Naive thymus-derived CD4-positive, alpha-beta T cell (primary cell): ENCODE results near the gene WDR3. TPM values are rescaled to one million over a fixed set of nuclear protein-coding genes. Genes with fewer than 3 reads are reported as not detected.
"Not testable (repeated sequence)": the region's sequence is repeated elsewhere in the genome, so short reads cannot be mapped to it uniquely, and the experiment has no call there.

ENCODE experiments used
- ATAC-seq: fragments of 150-1000 bp; cut with Tn5 transposase; 2 replicates; pipeline ENCODE4 v1.10.0; 2021; ENCODE audit warnings: mild to moderate bottlenecking, moderate library complexity
- CTCF ChIA-PET: fragments of 350-600 bp; sonication (Branson Sonifier 250); formaldehyde crosslinking; loops from one replicate; lab custom pipeline; 2021; ENCODE audit warnings: antibody characterized with exemption; lab: Charles Lee
- POLR2A ChIA-PET: fragments of 350-600 bp; sonication (Branson Sonifier 250); formaldehyde crosslinking; loops from one replicate; lab custom pipeline; 2021; ENCODE audit warnings: antibody characterized with exemption, inconsistent platforms; lab: Charles Lee
- DNase-seq, 9 donors: peaks; one replicate each; pipeline versions ENCODE4 v3.0.0 to v3.0.0-alpha.2; 2020 to 2022; ENCODE audit warnings: mixed read lengths in 1 of 9
- H3K27ac ChIP-seq: one replicate; pipeline ENCODE4 v1.7.0; 2013; ENCODE audit warnings: mild to moderate bottlenecking, low read depth, low read length, moderate library complexity
- H3K27me3 ChIP-seq, 2 donors: one replicate each; pipeline ENCODE4 v1.7.0; 2013; ENCODE audit warnings: low read length in 2 of 2, mild to moderate bottlenecking in 2 of 2, moderate library complexity in 2 of 2; ENCODE audit not compliant: control insufficient read depth in 2 of 2, insufficient read depth in 2 of 2
- H3K36me3 ChIP-seq, 3 experiments: 1 replicate in 2 of 3; 2 replicates in 1 of 3; pipeline ENCODE4 v1.7.0; 2013; ENCODE audit warnings: low read length in 3 of 3, mild to moderate bottlenecking in 3 of 3, moderate library complexity in 1 of 3; ENCODE audit not compliant: insufficient read depth in 3 of 3, control insufficient read depth in 2 of 3
- H3K4me1 ChIP-seq, 2 donors: one replicate each; pipeline ENCODE4 v1.7.0; 2013; ENCODE audit warnings: low read length in 2 of 2, mild to moderate bottlenecking in 2 of 2, moderate library complexity in 1 of 2; ENCODE audit not compliant: control insufficient read depth in 2 of 2, insufficient read depth in 2 of 2
- H3K4me3 ChIP-seq: 2 replicates; pipeline ENCODE4 v1.7.0; 2013; ENCODE audit warnings: mild to moderate bottlenecking, low read length
- H3K9me3 ChIP-seq, 3 experiments: 1 replicate in 2 of 3; 2 replicates in 1 of 3; pipeline ENCODE4 v1.7.0; 2013; ENCODE audit warnings: low read length in 3 of 3; ENCODE audit not compliant: control insufficient read depth in 2 of 3
- H3K27ac Mint-ChIP-seq, 9 donors: one replicate each; pipeline ENCODE4 v1.8.0; 2020 to 2022; ENCODE audit warnings: mixed read lengths in 9 of 9, mild to moderate bottlenecking in 8 of 9, moderate library complexity in 5 of 9, inconsistent platforms in 2 of 9
- H3K27me3 Mint-ChIP-seq, 5 donors: one replicate each; pipeline ENCODE4 v1.8.0; 2021 to 2022; ENCODE audit warnings: mixed read lengths in 5 of 5, mild to moderate bottlenecking in 1 of 5
- H3K36me3 Mint-ChIP-seq, 5 donors: one replicate each; pipeline ENCODE4 v1.8.0; 2020 to 2022; ENCODE audit warnings: mixed read lengths in 5 of 5, mild to moderate bottlenecking in 3 of 5, inconsistent platforms in 1 of 5
- H3K4me1 Mint-ChIP-seq, 7 donors: one replicate each; pipeline ENCODE4 v1.8.0; 2020 to 2022; ENCODE audit warnings: mixed read lengths in 7 of 7, mild to moderate bottlenecking in 3 of 7, inconsistent platforms in 1 of 7
- H3K4me3 Mint-ChIP-seq, 10 donors: one replicate each; pipeline ENCODE4 v1.8.0; 2020 to 2022; ENCODE audit warnings: mild to moderate bottlenecking in 10 of 10, mixed read lengths in 10 of 10, moderate library complexity in 6 of 10, inconsistent platforms in 2 of 10
- H3K9me3 Mint-ChIP-seq, 11 donors: one replicate each; pipeline ENCODE4 v1.8.0; 2020 to 2022; ENCODE audit warnings: mixed read lengths in 11 of 11, mild to moderate bottlenecking in 4 of 11, inconsistent platforms in 1 of 11, moderate library complexity in 1 of 11
- intact Hi-C, 2 donors: fragments of 100-400 bp; cut with micrococcal nuclease; formaldehyde crosslinking; loops; one replicate each; pipeline ENCODE4 v1.15.1; 2023
- polyA plus RNA-seq, 2 donors: library from polyadenylated mRNA; unstranded; fragments of 300-500 nt; fragmentation: Illumina TruSeq; gene quantifications; one replicate each; pipeline ENCODE4 v1.2.3, GENCODE V29; 2021
- total RNA-seq, 6 experiments: library from RNA in 5 of 6; stranded (reverse) in 5 of 6; gene quantifications; 1 replicate in 5 of 6; 2 replicates in 1 of 6; pipeline ENCODE4 v1.2.3 and lab custom pipeline; 2021 to 2026

Gene WDR3
- total and polyA plus RNA-seq, 7 experiments from 2014 or later, result 12.2 to 53.9 (median 30.0) TPM

DNA sequence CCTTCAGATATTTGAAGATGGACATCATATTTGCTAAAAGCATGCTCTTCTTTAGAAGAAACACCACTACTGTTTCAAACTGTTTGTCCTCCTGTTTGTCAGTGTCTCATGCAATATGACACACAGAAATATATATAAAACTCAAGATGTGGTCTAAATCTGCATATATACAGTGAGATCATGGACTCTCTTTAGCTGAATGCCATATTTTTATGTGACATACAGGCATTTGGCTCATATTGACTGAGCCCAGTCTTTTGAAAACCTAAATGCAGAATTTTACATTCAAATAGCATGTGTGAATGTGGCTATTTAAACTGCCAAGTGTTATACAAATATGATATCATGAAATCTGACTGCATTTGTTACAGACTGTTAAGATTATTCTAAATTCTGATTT is 18.5 kb upstream of the WDR3 start:
- H3K4me3 ChIP-seq, result no peak overlapping the region
- peaks cover 0 to 9% (median 0%) of the 10 kb centered on the region in 11 donors for H3K9me3 Mint-ChIP-seq
- H3K27ac Mint-ChIP-seq, result no peak overlapping the region
- ATAC-seq (no peak), DNase-seq (no peak)
- ChIA-PET POLR2A (no interaction called here), CTCF (no interaction called here)
- peaks cover 21 to 71% (median 23%) of the 10 kb centered on the region in 3 experiments for H3K36me3 ChIP-seq
- no peaks in the 10 kb centered on the region for H3K4me1 ChIP-seq
- no peak overlapping the region for H3K4me3 Mint-ChIP-seq
- intact Hi-C loops, result no loop called here
- H3K27me3 ChIP-seq, result no peaks in the 10 kb centered on the region
- peaks cover 23 to 64% (median 52%) of the 10 kb centered on the region in 5 donors for H3K36me3 Mint-ChIP-seq
- H3K27ac ChIP-seq, result no peak overlapping the region
- no peaks in the 10 kb centered on the region for H3K9me3 ChIP-seq
- no peaks in the 10 kb centered on the region for H3K27me3 Mint-ChIP-seq
- H3K4me1 Mint-ChIP-seq, result peaks cover 2 to 15% (median 11%) of the 10 kb centered on the region in 7 donors

DNA sequence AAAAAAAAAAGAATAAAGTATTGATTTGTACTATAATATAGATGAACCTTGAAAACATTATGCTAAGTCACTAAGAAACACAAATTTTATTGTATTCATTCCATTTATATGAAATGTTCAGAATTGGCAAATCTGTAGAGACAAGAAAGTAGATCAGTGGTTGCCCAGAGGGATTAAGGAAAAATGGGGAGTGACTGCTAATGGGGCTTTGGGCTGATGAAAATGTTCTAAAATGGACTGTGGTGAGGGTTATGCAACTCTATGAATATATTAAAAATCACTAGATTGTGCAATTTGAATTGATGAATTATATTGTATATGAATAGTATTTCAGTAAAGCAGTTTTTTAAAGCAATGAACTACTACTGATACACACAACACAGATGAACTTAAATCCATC is 10.2 kb upstream of the WDR3 start:
- no peak overlapping the region for H3K4me3 ChIP-seq
- Mint-ChIP-seq H3K9me3 (peaks cover 0 to 7% (median 0%) of the 10 kb centered on the region in 11 donors), H3K27me3 (no peaks in the 10 kb centered on the region), H3K27ac (no peak overlapping the region), H3K4me3 (peak overlapping the region in 1 of 10 donors; percentile 21), H3K36me3 (peaks cover 18 to 52% (median 50%) of the 10 kb centered on the region in 5 donors), H3K4me1 (peaks cover 1 to 26% (median 8%) of the 10 kb centered on the region in 7 donors)
- ChIA-PET CTCF (interaction anchor here (1.2 kb wide), 1 partner anchor 23 kb away, joined by 5 read pairs; no protein-coding TSS in a partner anchor), POLR2A (no interaction called here)
- no peaks in the 10 kb centered on the region for H3K4me1 ChIP-seq
- intact Hi-C loops, result no loop called here
- no peak overlapping the region for H3K27ac ChIP-seq
- DNase-seq, result no peak
- H3K27me3 ChIP-seq, result no peaks in the 10 kb centered on the region
- H3K36me3 ChIP-seq, result peaks cover 12 to 45% (median 14%) of the 10 kb centered on the region in 3 experiments
- no peak for ATAC-seq
- no peaks in the 10 kb centered on the region for H3K9me3 ChIP-seq

DNA sequence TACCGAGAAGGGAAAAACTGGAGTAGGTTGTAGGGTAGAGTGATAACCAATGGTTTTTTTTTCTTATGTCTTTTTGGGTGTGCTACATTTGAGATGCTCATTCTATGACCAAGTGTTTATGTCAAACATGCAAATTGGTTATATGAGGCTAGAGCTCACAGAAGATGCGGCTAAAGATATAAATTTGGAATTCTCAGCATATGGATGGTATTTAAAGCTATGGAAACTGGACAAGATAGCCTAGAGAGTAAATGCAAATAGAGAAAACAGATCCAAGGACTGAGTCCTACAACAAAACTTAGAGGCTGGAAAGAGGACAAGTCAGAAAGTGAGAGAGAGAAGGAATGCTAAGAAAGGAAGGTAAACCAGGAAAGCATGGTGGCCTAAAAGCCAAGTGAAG is 7.5 kb upstream of the WDR3 start:
- Histone ChIP-seq H3K27me3 (no peaks in the 10 kb centered on the region), H3K27ac (no peak overlapping the region), H3K4me3 (no peak overlapping the region), H3K9me3 (no peaks in the 10 kb centered on the region), H3K36me3 (peaks cover 4 to 22% (median 4%) of the 10 kb centered on the region in 3 experiments), H3K4me1 (no peaks in the 10 kb centered on the region)
- ChIA-PET POLR2A (no interaction called here), CTCF (no interaction called here)
- intact Hi-C loops, result no loop called here
- Mint-ChIP-seq H3K36me3 (peaks cover 0 to 30% (median 28%) of the 10 kb centered on the region in 5 donors), H3K27me3 (no peaks in the 10 kb centered on the region), H3K9me3 (no peaks in the 10 kb centered on the region), H3K27ac (no peak overlapping the region), H3K4me1 (peaks cover 7 to 29% (median 14%) of the 10 kb centered on the region in 7 donors), H3K4me3 (no peak overlapping the region)
- no peak for DNase-seq
- ATAC-seq, result no peak

DNA sequence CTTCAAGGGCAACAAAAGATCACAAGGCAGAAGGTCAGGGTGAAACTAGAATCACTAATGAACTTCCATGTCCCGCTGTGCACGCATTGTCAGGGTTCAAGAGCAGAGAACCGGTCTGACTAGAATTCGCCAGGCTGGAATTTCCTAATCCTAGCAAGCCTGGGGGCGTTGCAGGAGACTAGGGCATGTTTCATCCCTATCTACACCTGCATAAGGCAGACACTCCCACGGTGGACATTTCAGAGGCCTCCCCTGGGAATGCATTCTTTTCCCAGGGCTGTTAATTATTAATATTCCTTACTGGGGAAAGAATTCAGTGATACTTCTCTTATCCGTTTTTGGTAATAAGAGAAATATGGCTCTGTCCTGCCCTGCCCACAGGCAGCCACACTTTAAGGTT is 6.8 kb upstream of the WDR3 start:
- CTCF ChIA-PET, DNase-seq, H3K27ac Mint-ChIP-seq, intact Hi-C loops, H3K4me1 ChIP-seq, H3K27me3 Mint-ChIP-seq, H3K9me3 Mint-ChIP-seq, H3K9me3 ChIP-seq, ATAC-seq, H3K4me3 ChIP-seq, H3K27me3 ChIP-seq, H3K27ac ChIP-seq, POLR2A ChIA-PET, H3K4me3 Mint-ChIP-seq: not testable (repeated sequence)
- H3K4me1 Mint-ChIP-seq, result peaks cover 8 to 35% (median 20%) of the 10 kb centered on the region in 7 donors
- H3K36me3 Mint-ChIP-seq, result peaks cover 0 to 24% (median 20%) of the 10 kb centered on the region in 5 donors
- H3K36me3 ChIP-seq, result peaks cover 2 to 14% (median 4%) of the 10 kb centered on the region in 3 experiments

DNA sequence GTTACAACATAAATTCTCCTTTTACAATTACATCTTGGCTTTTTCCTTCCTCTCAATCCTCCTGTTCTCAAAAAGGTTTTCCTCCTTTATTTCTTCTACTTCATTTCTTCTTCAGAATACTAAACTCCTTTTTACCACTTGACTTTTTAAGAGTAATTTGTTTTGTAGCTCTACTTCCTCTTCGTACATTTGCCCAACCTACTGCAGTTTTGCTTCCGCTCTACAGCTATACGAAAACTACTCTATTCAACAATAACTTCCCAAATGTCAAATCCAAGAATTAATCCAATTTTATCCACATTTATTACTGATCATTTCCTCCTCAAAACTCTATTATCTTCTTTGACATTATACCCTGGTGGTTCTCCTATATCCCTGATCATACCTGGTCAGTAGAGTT is 3.6 kb upstream of the WDR3 start:
- CTCF ChIA-PET, result no interaction called here
- ATAC-seq, result no peak
- POLR2A ChIA-PET, result no interaction called here

DNA sequence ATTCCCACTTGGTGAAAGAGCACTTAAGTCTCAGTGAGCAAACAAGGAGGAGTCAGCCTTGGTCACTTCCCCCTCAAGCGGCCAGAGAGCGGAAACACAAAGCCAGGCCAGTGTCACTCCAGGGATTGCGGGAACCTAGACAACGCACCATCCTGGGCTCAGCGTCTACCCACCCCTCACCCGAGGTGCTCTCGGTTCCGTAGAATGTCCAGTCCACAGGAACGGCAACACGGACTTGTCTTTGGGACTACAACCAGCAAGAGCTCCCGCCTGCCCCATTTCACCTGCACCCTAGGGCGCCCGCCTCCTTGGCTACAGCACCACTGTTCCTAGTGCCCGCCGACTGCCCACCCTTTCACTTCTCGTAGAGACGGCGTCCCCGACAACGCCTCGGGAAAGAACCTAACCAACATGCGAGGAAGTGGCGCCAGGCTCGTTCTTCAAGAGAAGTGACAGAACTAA is 627 bp upstream of the WDR3 start:
- Histone ChIP-seq H3K27me3 (no peaks in the 10 kb centered on the region), H3K36me3 (peaks cover 0 to 10% (median 5%) of the 10 kb centered on the region in 3 experiments), H3K4me3 (peak overlapping the region; percentile 94), H3K9me3 (no peaks in the 10 kb centered on the region), H3K4me1 (peaks cover 24 to 30% of the 10 kb centered on the region in 2 donors), H3K27ac (peak overlapping the region; percentile 89)
- peaks cover 0 to 2% (median 0%) of the 10 kb centered on the region in 11 donors for H3K9me3 Mint-ChIP-seq
- POLR2A ChIA-PET, result interaction anchor here (0.8 to 1.0 kb wide), 2 partner anchors 22 to 1213 kb away, joined by 3 read pairs; no protein-coding TSS in a partner anchor
- H3K4me3 Mint-ChIP-seq, result peak overlapping the region; percentile 90 to 97 (median 94)
- H3K27ac Mint-ChIP-seq, result peak overlapping the region; percentile 74 to 97 (median 94)
- peaks cover 0 to 18% (median 5%) of the 10 kb centered on the region in 5 donors for H3K36me3 Mint-ChIP-seq
- intact Hi-C loops, result loop anchor here (1.0 to 5.0 kb wide), 9 partner anchors 34 to 1357 kb away; partner anchors contain the start of genes MAN1A2 (in 2 of the 2), WARS2 (in 2 of the 2), CD58 (in 1 of the 2) and TTF2 (in 1 of the 2)
- peaks cover 42 to 84% (median 71%) of the 10 kb centered on the region in 7 donors for H3K4me1 Mint-ChIP-seq
- DNase-seq (peak in 1 of 9 donors; percentile 61), ATAC-seq (peak; percentile 51)
- H3K27me3 Mint-ChIP-seq, result peaks cover 0 to 2% (median 0%) of the 10 kb centered on the region in 5 donors
- CTCF ChIA-PET, result interaction anchor here (1.0 kb wide), 1 partner anchor 24 kb away, joined by 3 read pairs; no protein-coding TSS in a partner anchor

More for the DNA sequence above, 3.6 kb upstream of the WDR3 start:
- peaks cover 0 to 15% (median 9%) of the 10 kb centered on the region in 5 donors for H3K36me3 Mint-ChIP-seq
- intact Hi-C loops, result loop anchor here (5.0 kb wide), 2 partner anchors 1216 to 1354 kb away; partner anchors contain the start of genes CD58 (in 1 of the 2) and WARS2 (in 1 of the 2)
- Histone ChIP-seq H3K4me1 (peaks cover 15 to 20% of the 10 kb centered on the region in 2 donors), H3K4me3 (no peak overlapping the region), H3K9me3 (no peaks in the 10 kb centered on the region), H3K36me3 (peaks cover 0 to 11% (median 0%) of the 10 kb centered on the region in 3 experiments), H3K27ac (no peak overlapping the region), H3K27me3 (no peaks in the 10 kb centered on the region)
- DNase-seq, result no peak
- peak overlapping the region in 2 of 9 donors; percentile 3 to 76 for H3K27ac Mint-ChIP-seq
- H3K4me3 Mint-ChIP-seq, result peak overlapping the region in 1 of 10 donors; percentile 29
- H3K9me3 Mint-ChIP-seq, result peaks cover 0 to 2% (median 0%) of the 10 kb centered on the region in 11 donors
- peaks cover 0 to 2% (median 0%) of the 10 kb centered on the region in 5 donors for H3K27me3 Mint-ChIP-seq
- H3K4me1 Mint-ChIP-seq, result peaks cover 27 to 64% (median 49%) of the 10 kb centered on the region in 7 donors
